Kidney (tissue), 14 donors: ENCODE results near the gene TXNDC2. TPM values are rescaled to one million over a fixed set of nuclear protein-coding genes. Genes with fewer than 3 reads are reported as not detected.
A peak's percentile ranks its signal among the peaks of the same experiment; 100 is the strongest.
"Not testable (repeated sequence)": the region's sequence is repeated elsewhere in the genome, so short reads cannot be mapped to it uniquely, and the experiment has no call there.

Experiments
- DNase-seq, 5 donors: peaks; one replicate each; pipeline ENCODE4 v3.0.0-alpha.2; 2013 to 2020
- FAIRE-seq: peaks from 2 replicates; lab custom pipeline; 2012; peaks lifted over from hg19 to GRCh38; lab: Jason Lieb, UNC
- H3K27ac ChIP-seq, 2 donors: one replicate each; pipeline ENCODE4 v1.7.0; 2013; ENCODE audit warnings: low read depth in 2 of 2, low read length in 2 of 2, inconsistent platforms in 1 of 2
- H3K27me3 ChIP-seq: one replicate; pipeline ENCODE4 v1.7.1; 2013; ENCODE audit warnings: low read length, inconsistent platforms; ENCODE audit not compliant: control insufficient read depth, insufficient read depth
- H3K36me3 ChIP-seq, 3 donors: one replicate each; pipeline versions ENCODE4 v1.7.0 to v1.7.1; 2013; ENCODE audit warnings: low read length in 3 of 3, control low read depth in 1 of 3, inconsistent platforms in 1 of 3; ENCODE audit not compliant: insufficient read depth in 3 of 3, control insufficient read depth in 2 of 3
- H3K4me1 ChIP-seq, 3 donors: one replicate each; pipeline versions ENCODE4 v1.7.0 to v1.7.1; 2013; ENCODE audit warnings: low read length in 3 of 3, inconsistent platforms in 1 of 3, low read depth in 1 of 3; ENCODE audit not compliant: control insufficient read depth in 2 of 3, insufficient read depth in 2 of 3
- H3K4me3 ChIP-seq, 3 donors: one replicate each; pipeline versions ENCODE4 v1.7.0 to v1.8.1; 2013; ENCODE audit warnings: low read length in 3 of 3, control low read depth in 1 of 3, inconsistent platforms in 1 of 3
- H3K9ac ChIP-seq, 3 donors: one replicate each; pipeline versions ENCODE4 v1.7.0 to v1.7.1; 2013; ENCODE audit warnings: low read length in 3 of 3, control low read depth in 1 of 3, inconsistent platforms in 1 of 3
- H3K9me3 ChIP-seq, 3 donors: one replicate each; pipeline versions ENCODE4 v1.7.0 to v1.7.1; 2013; ENCODE audit warnings: low read length in 3 of 3, control low read depth in 1 of 3, inconsistent platforms in 1 of 3; ENCODE audit not compliant: control insufficient read depth in 2 of 3, insufficient read depth in 1 of 3
- intact Hi-C: fragments of 100-400 bp; cut with DNase I; formaldehyde crosslinking; loops from one replicate; pipeline ENCODE4 v1.11.1; 2022
- polyA plus RNA-seq: library from polyadenylated mRNA; stranded (reverse); fragments of 350-450 nt; fragmentation: Illumina TruSeq; extraction: RNeasy Lipid Tissue Mini Kit (QIAGEN cat#74804); gene quantifications from one replicate; pipeline ENCODE4 v1.2.3, GENCODE V29; 2014; ENCODE audit warnings: low read depth, low replicate concordance; ENCODE audit not compliant: insufficient read depth
- total RNA-seq: library from RNA; stranded (reverse); fragmentation: NEBNext Ultra II Directional; extraction: Animal tissue kit (Norgen Biotek cat#: 25700); gene quantifications from one replicate; pipeline ENCODE4 v1.2.1, GENCODE V29; 2021
- TF ChIP-seq, protein P1 (sequence below): IDR thresholded peaks from 3 replicates; pipeline ENCODE4 v1.5.1; 2012; ENCODE audit warnings: mild to moderate bottlenecking, moderate library complexity, borderline replicate concordance; ENCODE audit not compliant: insufficient read depth; ENCODE audit errors: extremely low read depth
- donor health status: control.
- donor health status: control.
- donor health status: control.
- donor health status: control.
- donor health status: control.
- donor health status: DM: yes; HTN: yes; CAD: no.
- donor health status: Normal renal cell carcinoma (clear cell type).

Gene TXNDC2
- total and polyA plus RNA-seq, 2 donors from 2014 or later: 0.16 TPM; not detected in 1

DNA sequence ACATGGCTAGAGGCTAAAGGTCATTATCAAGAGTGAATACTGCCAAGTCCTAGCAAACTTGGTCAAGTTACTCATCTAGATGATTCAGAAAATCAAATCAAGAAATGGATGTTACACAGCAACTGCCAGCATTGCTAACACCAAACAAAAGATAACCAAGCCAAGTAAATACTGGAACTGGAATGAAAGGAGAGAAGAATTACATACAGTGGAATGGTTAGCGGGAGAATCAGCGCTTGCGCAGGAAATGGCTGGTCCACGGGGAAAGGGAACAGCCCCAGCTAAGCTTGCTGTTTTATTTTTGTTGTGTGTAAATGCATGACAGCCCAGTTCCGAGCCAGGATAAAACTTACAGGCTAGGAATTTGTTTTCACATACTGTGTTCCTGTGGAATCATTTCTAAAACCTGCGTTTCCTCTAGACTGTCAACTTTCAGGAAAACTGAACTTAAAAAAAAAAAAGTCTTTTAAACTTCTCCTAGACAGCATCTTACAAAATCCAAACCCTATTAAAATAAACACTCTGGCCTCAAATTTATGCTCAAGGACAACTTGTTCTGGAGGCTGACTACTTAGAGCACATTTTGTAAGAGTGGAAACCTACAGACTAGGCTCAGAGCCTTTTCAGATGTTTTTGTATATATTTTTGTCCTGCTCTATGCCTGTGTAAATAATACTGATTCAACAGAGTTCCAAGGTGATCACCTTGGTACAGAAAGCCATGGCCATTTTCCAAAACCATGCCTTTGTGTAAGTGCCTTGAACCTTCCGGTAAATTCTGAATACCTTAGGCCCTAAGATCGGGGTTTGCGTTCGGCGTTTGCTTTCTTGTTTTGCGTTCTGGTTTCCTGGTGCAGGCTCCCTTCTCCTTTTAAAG, 30.7 kb upstream of the TXNDC2 start:
- Histone ChIP-seq H3K36me3 (no peaks in the 10 kb centered on the region), H3K27ac (peak overlapping the region; percentile 67 to 81), H3K4me1 (peaks cover 0 to 9% (median 9%) of the 10 kb centered on the region in 3 donors), H3K9me3 (no peaks in the 10 kb centered on the region), H3K27me3 (no peaks in the 10 kb centered on the region), H3K4me3 (no peak overlapping the region), H3K9ac (peak overlapping the region in 1 of 3 donors; percentile 36)
- TF ChIP-seq, protein P1, sequence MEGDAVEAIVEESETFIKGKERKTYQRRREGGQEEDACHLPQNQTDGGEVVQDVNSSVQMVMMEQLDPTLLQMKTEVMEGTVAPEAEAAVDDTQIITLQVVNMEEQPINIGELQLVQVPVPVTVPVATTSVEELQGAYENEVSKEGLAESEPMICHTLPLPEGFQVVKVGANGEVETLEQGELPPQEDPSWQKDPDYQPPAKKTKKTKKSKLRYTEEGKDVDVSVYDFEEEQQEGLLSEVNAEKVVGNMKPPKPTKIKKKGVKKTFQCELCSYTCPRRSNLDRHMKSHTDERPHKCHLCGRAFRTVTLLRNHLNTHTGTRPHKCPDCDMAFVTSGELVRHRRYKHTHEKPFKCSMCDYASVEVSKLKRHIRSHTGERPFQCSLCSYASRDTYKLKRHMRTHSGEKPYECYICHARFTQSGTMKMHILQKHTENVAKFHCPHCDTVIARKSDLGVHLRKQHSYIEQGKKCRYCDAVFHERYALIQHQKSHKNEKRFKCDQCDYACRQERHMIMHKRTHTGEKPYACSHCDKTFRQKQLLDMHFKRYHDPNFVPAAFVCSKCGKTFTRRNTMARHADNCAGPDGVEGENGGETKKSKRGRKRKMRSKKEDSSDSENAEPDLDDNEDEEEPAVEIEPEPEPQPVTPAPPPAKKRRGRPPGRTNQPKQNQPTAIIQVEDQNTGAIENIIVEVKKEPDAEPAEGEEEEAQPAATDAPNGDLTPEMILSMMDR: no peak
- intact Hi-C loops: no loop called here
- DNase-seq: peak in 1 of 5 donors; percentile 20
- FAIRE-seq: no peak

DNA sequence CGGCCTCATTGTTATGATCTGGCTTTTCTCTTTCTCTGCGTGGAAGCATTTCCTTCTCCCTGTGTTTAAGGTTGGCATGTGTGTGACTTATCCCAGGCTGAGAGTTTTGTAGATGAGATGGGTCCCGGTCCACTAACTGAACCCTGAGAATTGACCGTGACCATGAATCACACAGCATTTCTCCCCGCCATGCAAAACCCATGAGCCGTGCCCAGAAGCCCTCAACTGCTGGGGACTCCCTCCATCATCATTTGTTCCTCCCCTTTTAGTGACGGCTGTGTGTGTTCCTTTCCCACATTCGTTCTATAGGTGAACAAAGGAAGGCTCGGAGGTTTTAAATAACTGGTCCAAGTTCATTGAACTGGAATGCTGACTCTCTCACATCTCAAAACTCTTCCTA, 30.1 kb upstream of the TXNDC2 start:
- peaks cover 0 to 9% (median 9%) of the 10 kb centered on the region in 3 donors for H3K4me1 ChIP-seq
- DNase-seq (peak in 3 of 5 donors; percentile 32 to 65 (median 48)), FAIRE-seq (no peak)
- intact Hi-C loops: no loop called here
- H3K36me3 ChIP-seq: no peaks in the 10 kb centered on the region
- H3K27ac ChIP-seq: peak overlapping the region; percentile 67 to 81
- no peaks in the 10 kb centered on the region for H3K27me3 ChIP-seq
- TF ChIP-seq, protein P1: no peak
- H3K4me3 ChIP-seq: no peak overlapping the region
- H3K9me3 ChIP-seq: no peaks in the 10 kb centered on the region
- peak overlapping the region in 1 of 3 donors; percentile 36 for H3K9ac ChIP-seq

DNA sequence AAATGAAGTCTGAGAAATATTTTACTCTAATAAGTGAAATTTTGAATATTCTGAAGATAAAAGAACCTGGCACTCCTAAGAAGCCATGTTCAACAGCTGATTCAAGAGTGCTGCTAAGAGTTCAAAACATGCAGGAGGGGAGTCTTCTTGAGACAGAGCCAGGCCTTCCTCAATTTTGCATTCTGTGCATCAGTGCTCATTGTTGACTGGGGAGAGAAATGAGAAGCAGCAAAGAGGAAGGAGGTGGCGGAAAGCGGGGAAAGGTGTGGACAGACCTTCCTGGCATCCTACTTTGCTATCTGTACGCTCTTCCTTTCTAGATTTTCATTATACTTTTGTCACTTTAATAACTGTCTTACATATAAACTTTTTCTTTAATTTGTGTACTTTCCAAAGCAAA, 29.7 kb upstream of the TXNDC2 start:
- Histone ChIP-seq H3K36me3 (no peaks in the 10 kb centered on the region), H3K9ac (peak overlapping the region in 1 of 3 donors; percentile 36), H3K27ac (peak overlapping the region in 1 of 2 donors; percentile 81), H3K27me3 (no peaks in the 10 kb centered on the region), H3K4me1 (peaks cover 0 to 9% (median 9%) of the 10 kb centered on the region in 3 donors), H3K4me3 (no peak overlapping the region), H3K9me3 (no peaks in the 10 kb centered on the region)
- DNase-seq: no peak
- no peak for FAIRE-seq
- TF ChIP-seq, protein P1: no peak
- intact Hi-C loops: no loop called here

DNA sequence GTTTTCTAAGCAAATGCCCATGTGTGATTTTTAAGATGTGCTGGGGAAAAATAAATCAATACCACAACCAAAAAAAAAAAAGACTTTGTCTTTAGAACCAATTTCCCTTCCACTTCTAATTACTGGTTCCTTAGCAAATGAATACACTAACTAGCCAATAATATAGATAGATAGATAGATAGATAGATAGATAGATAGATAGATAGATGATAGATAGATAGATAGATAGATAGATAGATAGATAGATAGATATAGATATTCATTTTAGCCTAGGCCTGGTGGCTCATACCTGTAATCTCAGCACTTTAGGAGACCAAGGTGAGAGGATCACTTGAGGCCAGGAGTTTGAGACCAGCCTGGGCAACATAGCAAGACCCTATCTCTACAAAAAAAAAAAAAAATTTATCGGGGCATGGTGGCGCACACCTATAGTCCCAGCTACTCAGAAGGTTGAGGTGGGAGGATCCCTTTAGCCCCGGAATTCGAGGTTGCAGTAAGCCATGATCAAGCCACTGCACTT, 28.2 kb upstream of the TXNDC2 start:
- H3K4me1 ChIP-seq, H3K9me3 ChIP-seq, H3K27me3 ChIP-seq, H3K36me3 ChIP-seq, FAIRE-seq, H3K9ac ChIP-seq, H3K4me3 ChIP-seq, intact Hi-C loops, DNase-seq, H3K27ac ChIP-seq: not testable (repeated sequence)
